Adrenal gland (tissue), 5 donors: ENCODE measurements around the gene PCSK9.

Source experiments
- CTCF ChIP-seq, 6 experiments: fragments of 450-650 bp in 4 of 6; fragments of 200-600 bp in 2 of 6; sonication (generic) in 1 of 6; IDR thresholded peaks; 1 replicate in 5 of 6; 2 replicates in 1 of 6; pipeline versions ENCODE4 v1.5.1 to v1.8.0; 2016 to 2021; ENCODE audit warnings: antibody characterized with exemption in 6 of 6, mild to moderate bottlenecking in 2 of 6, moderate library complexity in 1 of 6
- POLR2A ChIP-seq, 2 donors: fragments of 450-650 bp; IDR thresholded peaks; one replicate each; pipeline ENCODE4 v1.6.1; 2017; ENCODE audit warnings: antibody characterized with exemption in 2 of 2, mild to moderate bottlenecking in 2 of 2, moderate library complexity in 1 of 2
- donor health status: DM: no; HTN: no; CAD: no.

- no peak for TF ChIP-seq CTCF (IDR thresholded peaks at IDR 0.05)
- no peak for TF ChIP-seq POLR2A (IDR thresholded peaks at IDR 0.05)
Measured at GRCh38 chr1:55087439-55087838, 48.1 kb downstream of the PCSK9 start.
